ENCODE data around the gene ZBTB16.

The ZBTB16 gene

GRCh38 chr11:114073828-114074381, 14.4 kb downstream of the ZBTB16 start:
- no peak for DNase-seq (ENCODE audit: low spot score)
- CTCF ChIA-PET: interaction anchor here (0.5 kb wide), 1 partner anchor 101 kb away, joined by 6 read pairs; no protein-coding TSS in a partner anchor
- POLR2A ChIA-PET (ENCODE audit: low non-redundant PET): no interaction called here
- no peak for TF ChIP-seq CTCF (conservative IDR thresholded peaks at IDR 0.05; ENCODE audit: low read depth)
- no peak overlapping the region; the same call in none of the 2 replicates for H3K27ac ChIP-seq

- no peak for DNase-seq (ENCODE audit: low spot score)
- H3K27ac ChIP-seq: peak overlapping the region; percentile 31; the same call in 1 of the 2 replicates
- CTCF ChIA-PET: interaction anchor here (0.5 kb wide), 1 partner anchor 100 kb away, joined by 6 read pairs; no protein-coding TSS in a partner anchor
Observed at GRCh38 chr11:114074546-114075343, 15.2 kb downstream of the ZBTB16 start.

GRCh38 chr11:114075344-114075610, 15.8 kb downstream of the ZBTB16 start:
- ChIA-PET POLR2A (ENCODE audit: low non-redundant PET) (no interaction called here), CTCF (no interaction called here)
- no peak for TF ChIP-seq CTCF (conservative IDR thresholded peaks at IDR 0.05; ENCODE audit: low read depth)
- DNase-seq (ENCODE audit: low spot score): no peak
- H3K27ac ChIP-seq: no peak overlapping the region; the same call in 1 of the 2 replicates

More at GRCh38 chr11:114074546-114075343, 15.2 kb downstream of the ZBTB16 start:
- POLR2A ChIA-PET (ENCODE audit: low non-redundant PET): no interaction called here
- no peak for TF ChIP-seq CTCF (conservative IDR thresholded peaks at IDR 0.05; ENCODE audit: low read depth)

- H3K27ac ChIP-seq: peak overlapping the region; percentile 9; the same call in 1 of the 2 replicates
- ChIA-PET CTCF (no interaction called here), POLR2A (ENCODE audit: low non-redundant PET) (no interaction called here)
- DNase-seq (ENCODE audit: low spot score): no peak
- TF ChIP-seq CTCF (conservative IDR thresholded peaks at IDR 0.05; ENCODE audit: low read depth): no peak
Observed at GRCh38 chr11:114075891-114076441, 16.5 kb downstream of the ZBTB16 start.

- ChIA-PET POLR2A (ENCODE audit: low non-redundant PET) (no interaction called here), CTCF (no interaction called here)
- H3K27ac ChIP-seq: no peak overlapping the region
- DNase-seq (ENCODE audit: low spot score): no peak
- TF ChIP-seq CTCF (conservative IDR thresholded peaks at IDR 0.05; ENCODE audit: low read depth): no peak
Observed at GRCh38 chr11:114076921-114077331, 17.4 kb downstream of the ZBTB16 start.

- peak overlapping the region; percentile 36; the same call in 1 of the 2 replicates for H3K27ac ChIP-seq
- no peak for TF ChIP-seq CTCF (conservative IDR thresholded peaks at IDR 0.05; ENCODE audit: low read depth)
- no peak for DNase-seq (ENCODE audit: low spot score)
- POLR2A ChIA-PET (ENCODE audit: low non-redundant PET): no interaction called here
- CTCF ChIA-PET: no interaction called here
Observed at GRCh38 chr11:114077482-114078305, 18.2 kb downstream of the ZBTB16 start.
